GM19099 (cell line): ENCODE data around the gene SORCS2.

Experiments used
- POLR2A ChIP-seq: IDR thresholded peaks from 3 replicates; pipeline ENCODE4 v1.6.1; 2011; ENCODE audit warnings: low read depth; ENCODE audit not compliant: insufficient read length; ENCODE audit errors: extremely low read depth

Gene SORCS2

GRCh38 chr4:7739918-7740865 is 547.9 kb downstream of the SORCS2 start:
- no peak for TF ChIP-seq POLR2A

DNA sequence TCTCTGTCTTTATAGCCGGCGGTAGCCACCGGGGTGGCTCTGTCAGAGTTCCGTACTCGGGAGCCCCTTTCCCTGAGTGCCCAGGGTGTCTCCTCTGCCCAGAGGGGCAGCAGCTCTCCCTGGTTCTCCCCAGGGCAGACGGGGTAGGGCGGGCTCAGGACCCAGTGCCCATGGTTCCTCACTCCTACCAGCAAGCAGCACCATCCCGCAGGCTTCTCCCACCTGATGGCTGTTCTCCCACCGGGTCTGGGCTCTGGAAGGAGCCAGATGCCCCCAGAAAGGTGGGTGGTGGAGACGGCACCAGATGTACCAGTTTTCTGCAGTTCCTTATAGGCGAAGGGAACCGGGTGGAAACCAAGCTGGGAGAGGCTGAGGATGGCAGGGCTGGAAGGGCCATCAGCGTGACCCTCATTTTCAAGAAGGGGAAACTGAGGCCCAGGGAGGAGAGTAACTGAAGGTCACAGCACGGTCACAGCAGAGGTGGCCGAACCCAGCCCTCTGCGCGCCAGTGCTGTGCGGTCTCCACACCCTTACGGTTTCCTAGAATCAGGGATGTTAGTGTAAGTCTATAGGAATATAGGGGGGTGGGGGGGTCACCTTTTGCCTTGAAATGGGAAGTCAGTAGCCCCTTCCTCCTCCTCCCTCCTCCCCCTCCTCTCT is 548.7 kb downstream of the SORCS2 start:
- TF ChIP-seq POLR2A: no peak

- no peak for TF ChIP-seq POLR2A
These were observed 549.8 kb downstream of the SORCS2 start for GRCh38 chr4:7741946-7742806.

- TF ChIP-seq POLR2A: no peak
These were observed 550.5 kb downstream of the SORCS2 start for GRCh38 chr4:7742807-7743280.

DNA sequence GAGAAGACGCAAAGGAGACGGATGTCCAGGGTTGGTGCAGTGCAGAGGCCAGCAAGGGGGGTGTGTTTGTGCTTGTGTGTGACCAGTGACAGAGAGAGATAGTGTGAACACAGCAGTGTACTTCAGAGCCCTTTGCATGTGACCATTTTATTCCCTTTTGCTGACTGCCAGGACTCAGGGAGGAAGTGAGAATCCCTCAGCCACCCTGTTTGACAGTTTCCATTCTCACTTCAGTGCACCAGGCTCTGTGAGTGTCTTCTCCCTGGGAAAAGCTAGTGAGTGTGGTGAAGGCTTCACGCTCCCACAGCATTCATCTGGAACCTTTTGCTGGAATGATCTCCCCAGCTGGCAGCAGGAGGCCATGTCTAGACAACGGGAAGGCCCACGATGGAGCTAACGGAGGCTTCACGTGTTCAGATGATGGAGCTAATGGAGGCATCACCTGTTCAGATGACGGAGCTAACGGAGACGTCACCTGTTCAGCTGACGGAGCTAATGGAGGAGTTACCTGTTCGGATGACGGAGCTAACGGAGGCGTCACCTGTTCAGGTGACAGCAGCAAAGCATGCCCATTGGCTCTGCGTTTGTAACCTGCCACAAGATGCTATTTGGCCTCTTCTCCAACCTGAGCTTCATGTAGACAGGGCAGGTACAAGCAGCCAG is 551.9 kb downstream of the SORCS2 start:
- no peak for TF ChIP-seq POLR2A

DNA sequence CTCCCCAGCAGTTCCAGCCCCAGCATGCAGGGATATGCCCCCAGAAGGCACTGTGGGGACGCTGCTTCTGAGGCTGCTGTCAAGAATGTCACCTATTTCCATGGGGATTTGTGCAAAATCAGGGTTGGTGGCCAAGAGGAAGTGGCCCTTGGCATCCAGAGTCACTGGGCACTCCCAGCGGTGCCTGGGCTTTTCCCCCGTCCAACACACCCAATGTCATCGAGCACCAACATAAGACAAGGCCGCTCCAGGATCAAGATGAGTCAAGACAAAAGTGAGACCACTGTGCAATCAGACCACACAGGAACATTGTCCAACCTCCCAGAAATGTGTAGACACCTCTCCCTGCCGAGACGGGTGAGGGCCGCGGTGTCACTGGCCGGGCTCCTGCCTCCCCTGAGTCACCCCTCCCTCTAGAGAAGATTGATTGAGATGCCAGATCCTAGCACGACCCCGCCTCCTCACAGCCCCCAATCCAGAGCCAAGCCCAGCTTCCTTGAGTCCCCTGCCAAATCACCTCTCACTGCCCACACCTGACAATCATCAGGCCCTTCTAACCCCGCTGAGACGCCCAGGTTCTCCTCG is 553.1 kb downstream of the SORCS2 start:
- TF ChIP-seq POLR2A: no peak

- no peak for TF ChIP-seq POLR2A
These were observed 554.2 kb downstream of the SORCS2 start for GRCh38 chr4:7746351-7747061.

- TF ChIP-seq POLR2A: no peak
These were observed 554.7 kb downstream of the SORCS2 start for GRCh38 chr4:7747062-7747385.

- TF ChIP-seq POLR2A: no peak
These were observed 555.2 kb downstream of the SORCS2 start for GRCh38 chr4:7747566-7747965.

DNA sequence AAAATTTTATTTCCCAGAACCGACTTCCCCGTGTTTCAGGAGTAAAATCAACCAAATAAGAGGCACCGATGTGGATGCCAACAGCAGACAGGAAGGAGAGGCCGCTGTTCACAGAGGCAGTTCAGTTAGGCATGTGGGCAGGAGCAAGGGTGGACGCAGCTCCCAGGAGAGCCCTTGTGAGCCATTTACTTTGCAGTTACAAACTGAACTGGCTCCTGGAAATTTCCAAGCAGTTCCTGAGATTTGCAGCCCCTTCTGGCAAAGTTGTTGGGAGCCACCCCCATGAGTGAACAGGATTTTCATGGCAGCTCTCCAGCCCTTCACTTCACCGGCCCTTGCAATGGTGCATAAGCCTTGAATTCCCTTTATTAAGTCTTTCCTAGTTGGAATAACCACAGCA is 558.2 kb downstream of the SORCS2 start:
- TF ChIP-seq POLR2A: no peak

- no peak for TF ChIP-seq POLR2A
These were observed 558.6 kb downstream of the SORCS2 start for GRCh38 chr4:7750972-7751371.

GRCh38 chr4:7752649-7753048 is 560.3 kb downstream of the SORCS2 start:
- TF ChIP-seq POLR2A: no peak

DNA sequence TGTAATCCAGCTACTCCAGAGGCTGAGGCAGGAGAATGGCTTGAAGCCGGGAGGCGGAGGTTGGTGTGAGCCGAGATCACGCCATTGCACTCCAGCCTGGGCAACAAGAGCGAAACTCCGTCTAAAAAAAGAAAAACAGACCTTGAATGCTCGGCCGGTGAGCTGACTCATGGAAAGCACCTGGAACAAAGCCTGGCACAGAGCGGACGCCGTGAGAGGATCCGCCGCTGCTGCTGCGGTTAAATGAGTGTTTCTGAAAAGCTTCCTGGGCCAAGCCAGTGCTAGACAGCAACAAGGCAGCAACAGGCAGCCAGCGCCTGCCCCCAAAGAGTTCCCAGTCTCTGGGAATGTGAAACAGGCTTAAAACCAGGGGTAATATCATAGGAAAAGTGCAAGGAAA is 560.9 kb downstream of the SORCS2 start:
- no peak for TF ChIP-seq POLR2A
